HUES6 (cell line): ENCODE results near the gene SPOCK1.

Experiments used
- H3K27ac ChIP-seq: 2 replicates; pipeline ENCODE4 v1.7.0; 2013; ENCODE audit warnings: low read depth, mild to moderate bottlenecking, low read length, inconsistent platforms
- H3K27me3 ChIP-seq: 2 replicates; pipeline ENCODE4 v1.6.1; 2013; ENCODE audit warnings: low read length; ENCODE audit not compliant: control insufficient read depth, insufficient read depth
- H3K36me3 ChIP-seq: 2 replicates; pipeline ENCODE4 v1.6.1; 2013; ENCODE audit warnings: low read length; ENCODE audit not compliant: control insufficient read depth, insufficient read depth
- H3K4me1 ChIP-seq: 2 replicates; pipeline ENCODE4 v1.6.1; 2013; ENCODE audit warnings: low read length; ENCODE audit not compliant: control insufficient read depth, insufficient read depth
- H3K4me3 ChIP-seq: 2 replicates; pipeline ENCODE4 v1.5.1; 2013; ENCODE audit warnings: low read depth, low read length
- H3K9ac ChIP-seq: one replicate; pipeline ENCODE4 v1.6.1; 2013; ENCODE audit warnings: mild to moderate bottlenecking, low read length
- H3K9me3 ChIP-seq: 2 replicates; pipeline ENCODE4 v1.6.1; 2013; ENCODE audit warnings: low read depth, low read length; ENCODE audit not compliant: control insufficient read depth, insufficient read depth

The SPOCK1 gene

DNA sequence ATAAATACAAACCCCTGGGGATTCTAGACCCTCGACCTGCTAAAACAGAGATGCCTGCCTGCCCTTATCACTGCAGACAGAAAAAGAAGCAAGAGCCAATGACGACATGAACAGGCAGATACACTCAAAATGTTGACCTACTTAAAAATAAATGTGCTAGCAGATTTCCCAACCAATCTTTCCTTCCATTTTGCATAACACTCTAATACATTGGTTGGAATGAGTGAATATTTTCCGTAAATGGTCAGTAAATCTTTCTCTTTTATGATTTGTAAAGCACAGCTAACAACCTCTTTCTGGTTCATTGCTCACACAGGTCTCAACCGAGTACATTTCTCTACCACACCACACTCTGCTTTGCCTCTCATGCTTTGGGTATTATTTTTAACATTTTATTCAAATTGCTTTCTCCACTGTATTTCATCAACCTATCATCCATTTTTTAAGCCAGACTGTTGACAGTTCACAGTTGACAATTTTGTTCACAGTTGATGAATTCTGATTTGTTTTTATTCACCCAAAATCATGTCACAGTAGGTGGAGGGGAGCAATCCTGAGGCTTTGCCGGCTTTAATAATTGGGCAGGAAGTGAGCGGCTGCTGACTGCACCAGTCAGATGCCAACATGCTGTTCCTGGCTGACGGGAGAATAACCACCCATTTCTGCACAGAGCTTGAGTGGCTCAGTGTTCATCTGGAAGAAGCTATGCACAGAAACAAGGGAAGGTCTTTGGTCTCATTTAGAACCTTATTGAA is 426.6 kb downstream of the SPOCK1 start:
- H3K4me3 ChIP-seq = no peak overlapping the region
- no peaks in the 10 kb centered on the region for H3K9me3 ChIP-seq
- no peak overlapping the region for H3K9ac ChIP-seq
- H3K4me1 ChIP-seq = peaks cover 20% of the 10 kb centered on the region
- no peak overlapping the region for H3K27ac ChIP-seq
- H3K27me3 ChIP-seq = no peaks in the 10 kb centered on the region
- no peaks in the 10 kb centered on the region for H3K36me3 ChIP-seq

DNA sequence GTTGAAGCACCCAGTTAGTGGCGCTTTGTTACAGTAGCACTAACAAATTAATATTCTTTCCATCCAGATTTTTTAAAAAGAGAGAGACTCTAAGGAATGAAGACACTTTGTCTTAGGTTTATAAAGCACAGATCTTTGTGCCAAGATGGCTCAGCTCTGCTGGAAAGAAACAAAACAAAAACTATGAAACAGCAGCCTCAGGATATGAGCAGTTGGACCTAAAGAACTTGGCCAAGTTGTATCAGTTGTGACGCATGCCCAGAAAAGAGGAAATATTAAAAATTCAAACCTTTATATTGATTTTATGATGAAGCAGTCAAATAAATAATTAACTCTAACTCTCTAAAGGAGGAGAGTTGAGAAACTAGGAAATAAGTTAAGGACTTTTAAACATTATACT is 427.2 kb downstream of the SPOCK1 start:
- Histone ChIP-seq H3K36me3 (no peaks in the 10 kb centered on the region), H3K9ac (no peak overlapping the region), H3K4me1 (peaks cover 19% of the 10 kb centered on the region), H3K9me3 (no peaks in the 10 kb centered on the region), H3K27ac (no peak overlapping the region), H3K27me3 (no peaks in the 10 kb centered on the region), H3K4me3 (no peak overlapping the region)

DNA sequence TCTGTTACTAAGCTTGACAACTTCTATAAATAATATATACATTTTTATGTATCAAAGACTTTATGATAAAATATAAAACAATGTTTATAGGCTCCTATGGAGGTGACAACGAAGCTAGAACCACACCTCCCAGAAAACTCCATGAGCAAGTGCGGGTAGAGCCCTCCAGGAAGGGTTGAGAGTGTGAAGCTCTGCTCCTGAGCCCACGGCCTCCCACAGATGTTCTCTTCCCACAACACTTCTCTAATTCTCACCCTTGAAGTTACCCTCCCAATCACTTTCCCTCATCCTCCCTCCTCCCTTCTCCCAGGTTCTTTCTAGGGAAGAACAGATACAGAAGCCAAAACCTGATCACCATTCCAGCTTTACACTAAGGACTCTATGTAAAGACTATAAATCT is 427.6 kb downstream of the SPOCK1 start:
- H3K27ac ChIP-seq = no peak overlapping the region
- H3K4me1 ChIP-seq = peaks cover 19% of the 10 kb centered on the region
- H3K4me3 ChIP-seq = no peak overlapping the region
- no peaks in the 10 kb centered on the region for H3K9me3 ChIP-seq
- no peaks in the 10 kb centered on the region for H3K36me3 ChIP-seq
- no peak overlapping the region for H3K9ac ChIP-seq
- no peaks in the 10 kb centered on the region for H3K27me3 ChIP-seq

DNA sequence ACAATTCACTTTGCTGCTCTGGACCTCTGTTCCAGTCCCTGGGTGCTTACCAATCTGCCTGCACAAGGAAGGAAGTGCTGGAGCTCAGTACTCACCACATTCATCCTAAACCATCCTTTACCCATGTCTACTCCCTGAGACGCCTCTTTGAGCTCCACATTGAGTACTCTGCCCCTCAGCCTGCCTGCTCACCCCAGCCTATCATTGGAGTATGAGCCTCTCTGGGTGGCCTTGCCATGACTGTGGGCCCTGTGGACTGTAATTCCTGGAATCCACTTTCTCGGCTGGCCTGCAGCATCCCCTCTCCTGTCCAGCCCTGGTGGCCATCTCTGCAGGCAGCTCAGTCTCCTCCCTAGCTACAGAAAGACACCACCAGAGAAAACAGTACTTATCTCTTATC is 428.6 kb downstream of the SPOCK1 start:
- H3K4me3 ChIP-seq = no peak overlapping the region
- H3K27me3 ChIP-seq = no peaks in the 10 kb centered on the region
- H3K9me3 ChIP-seq = no peaks in the 10 kb centered on the region
- no peaks in the 10 kb centered on the region for H3K36me3 ChIP-seq
- peaks cover 17% of the 10 kb centered on the region for H3K4me1 ChIP-seq
- H3K27ac ChIP-seq = no peak overlapping the region
- no peak overlapping the region for H3K9ac ChIP-seq

DNA sequence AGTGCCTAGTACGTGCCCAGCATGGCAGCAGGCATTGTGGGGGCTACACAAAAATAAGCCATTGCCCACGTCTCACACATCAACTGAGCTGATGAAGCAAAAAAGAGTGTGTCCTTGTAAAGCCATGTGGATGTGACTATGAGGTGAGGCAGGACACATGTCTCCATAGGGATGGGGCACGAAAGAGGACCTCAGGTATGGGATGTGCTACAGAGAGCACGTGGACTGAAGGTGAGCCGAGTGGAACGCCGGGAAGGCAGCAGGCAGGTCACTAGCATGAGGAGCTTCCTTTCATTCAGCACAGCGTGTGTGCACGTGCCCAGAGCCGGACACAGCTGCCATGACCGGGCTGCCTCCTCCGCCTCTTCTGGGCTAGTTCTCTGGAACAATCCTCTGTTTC is 429.8 kb downstream of the SPOCK1 start:
- Histone ChIP-seq H3K4me3 (no peak overlapping the region), H3K27me3 (no peaks in the 10 kb centered on the region), H3K36me3 (no peaks in the 10 kb centered on the region), H3K9me3 (no peaks in the 10 kb centered on the region), H3K27ac (no peak overlapping the region), H3K9ac (no peak overlapping the region), H3K4me1 (peaks cover 14% of the 10 kb centered on the region)

DNA sequence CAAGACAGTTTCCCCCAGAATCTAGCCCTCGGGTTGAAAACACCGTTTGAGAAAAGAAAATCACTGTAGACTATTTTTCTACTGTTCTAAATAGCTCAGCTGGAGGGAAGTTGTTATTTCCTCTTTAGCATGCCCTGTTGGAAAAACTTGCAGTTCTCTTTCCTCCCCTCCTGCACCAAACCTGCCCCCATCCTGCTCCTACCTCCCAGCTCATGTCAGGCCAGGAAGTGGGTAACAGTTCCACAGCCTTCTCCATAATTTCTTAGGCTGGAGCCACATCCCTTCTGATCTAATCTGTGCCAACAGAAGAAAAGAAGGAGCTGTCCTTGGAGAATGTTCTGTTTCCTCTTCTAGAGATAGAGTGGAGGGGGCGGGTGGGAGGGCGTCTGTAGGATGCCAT is 437.7 kb downstream of the SPOCK1 start:
- Histone ChIP-seq H3K9ac (no peak overlapping the region), H3K4me3 (no peak overlapping the region), H3K4me1 (no peaks in the 10 kb centered on the region), H3K9me3 (no peaks in the 10 kb centered on the region), H3K36me3 (no peaks in the 10 kb centered on the region), H3K27ac (no peak overlapping the region), H3K27me3 (no peaks in the 10 kb centered on the region)

DNA sequence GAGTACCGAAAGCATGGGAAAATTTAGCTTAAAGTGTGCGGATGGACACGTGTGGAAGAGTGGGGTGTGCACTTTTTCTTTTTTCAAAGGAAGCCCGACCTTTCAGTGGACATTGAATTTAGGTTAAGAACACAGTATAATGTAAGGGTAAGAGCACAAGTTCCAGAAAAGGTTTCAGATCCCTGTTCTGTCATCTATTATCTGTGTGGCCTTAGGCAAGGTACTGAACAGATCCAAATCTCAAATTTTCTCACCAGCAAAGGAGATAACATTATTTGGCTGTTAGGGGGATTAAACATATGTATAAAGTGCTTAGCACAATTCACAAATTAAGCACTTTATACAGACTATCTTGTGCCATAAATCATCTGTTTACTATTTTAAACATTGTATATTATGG is 441.0 kb downstream of the SPOCK1 start:
- H3K4me3 ChIP-seq = no peak overlapping the region
- no peaks in the 10 kb centered on the region; the same call in 1 of the 2 replicates for H3K27me3 ChIP-seq
- H3K9me3 ChIP-seq = no peaks in the 10 kb centered on the region
- H3K9ac ChIP-seq = no peak overlapping the region
- H3K36me3 ChIP-seq = no peaks in the 10 kb centered on the region
- no peaks in the 10 kb centered on the region for H3K4me1 ChIP-seq
- H3K27ac ChIP-seq = no peak overlapping the region

DNA sequence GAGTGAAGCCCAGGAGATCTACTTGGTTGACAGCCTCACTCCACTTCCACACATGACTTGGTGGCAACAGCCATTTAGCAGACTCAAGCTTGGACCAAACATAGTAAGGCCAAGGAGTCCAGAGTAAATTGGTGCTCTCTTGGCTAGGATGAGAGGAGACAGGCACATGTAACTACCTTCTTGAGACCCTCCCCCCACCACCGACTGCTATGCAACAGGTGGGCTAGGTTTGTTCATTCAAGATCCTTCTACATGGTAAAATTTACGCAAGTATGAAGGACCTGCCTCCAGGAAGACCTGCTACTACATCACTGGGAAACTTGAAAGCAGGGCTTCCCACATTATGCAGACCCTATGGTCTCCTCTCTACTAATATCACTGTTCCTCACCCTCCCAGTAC is 442.4 kb downstream of the SPOCK1 start:
- Histone ChIP-seq H3K4me3 (no peak overlapping the region), H3K36me3 (no peaks in the 10 kb centered on the region), H3K4me1 (no peaks in the 10 kb centered on the region), H3K9me3 (no peaks in the 10 kb centered on the region), H3K27ac (no peak overlapping the region), H3K9ac (no peak overlapping the region), H3K27me3 (no peaks in the 10 kb centered on the region; the same call in 1 of the 2 replicates)

DNA sequence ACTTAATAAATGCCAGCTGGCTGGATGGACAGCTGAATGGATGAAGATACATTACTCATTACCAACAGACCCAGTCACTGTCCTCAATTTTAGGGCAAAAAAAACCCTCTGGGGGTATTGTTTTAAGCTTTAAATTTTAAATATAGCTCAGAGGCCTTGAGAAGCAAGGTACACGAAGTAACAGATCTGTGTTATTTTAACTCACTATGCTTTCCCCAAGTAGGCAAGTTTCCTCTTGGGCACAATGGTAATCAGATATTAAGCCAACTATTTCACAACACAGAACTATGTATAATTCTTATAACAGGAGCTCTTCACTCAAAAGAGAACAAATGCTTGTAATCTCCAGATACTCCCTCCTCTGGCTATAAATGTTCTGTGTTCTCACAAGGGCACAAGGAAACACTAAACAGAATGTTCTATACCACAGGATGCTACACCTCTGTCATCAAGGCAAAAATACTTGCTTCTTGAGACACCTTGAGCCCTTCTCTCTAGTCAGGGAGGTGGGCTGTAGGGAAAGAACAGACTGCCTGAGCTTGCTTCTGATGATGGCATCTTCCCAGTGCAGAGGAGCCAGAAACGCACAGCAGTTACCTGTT is 443.8 kb downstream of the SPOCK1 start:
- Histone ChIP-seq H3K27me3 (no peaks in the 10 kb centered on the region; the same call in 1 of the 2 replicates), H3K4me3 (no peak overlapping the region), H3K9ac (no peak overlapping the region), H3K4me1 (no peaks in the 10 kb centered on the region), H3K36me3 (no peaks in the 10 kb centered on the region), H3K9me3 (no peaks in the 10 kb centered on the region), H3K27ac (no peak overlapping the region)

DNA sequence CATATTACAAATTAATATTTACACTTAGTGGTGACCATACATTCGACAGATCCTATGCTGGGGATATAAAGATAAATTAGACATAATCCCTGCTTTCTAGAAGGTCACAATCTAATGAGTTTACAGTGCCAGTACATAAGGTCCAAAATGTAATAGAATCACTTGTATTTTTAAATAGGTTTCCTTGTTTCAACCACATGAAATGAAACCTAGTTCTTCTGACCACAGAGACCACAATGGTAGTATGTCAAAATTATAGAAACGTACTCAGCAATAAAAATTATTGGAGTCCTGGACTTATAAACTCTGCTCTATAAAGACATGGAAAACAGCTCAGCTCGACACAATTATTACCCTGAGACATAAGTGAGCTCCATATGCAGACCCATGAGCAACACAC is 444.3 kb downstream of the SPOCK1 start:
- no peak overlapping the region for H3K27ac ChIP-seq
- H3K4me3 ChIP-seq = no peak overlapping the region
- no peaks in the 10 kb centered on the region for H3K9me3 ChIP-seq
- no peaks in the 10 kb centered on the region; the same call in 1 of the 2 replicates for H3K27me3 ChIP-seq
- no peaks in the 10 kb centered on the region for H3K4me1 ChIP-seq
- no peaks in the 10 kb centered on the region for H3K36me3 ChIP-seq
- no peak overlapping the region for H3K9ac ChIP-seq

DNA sequence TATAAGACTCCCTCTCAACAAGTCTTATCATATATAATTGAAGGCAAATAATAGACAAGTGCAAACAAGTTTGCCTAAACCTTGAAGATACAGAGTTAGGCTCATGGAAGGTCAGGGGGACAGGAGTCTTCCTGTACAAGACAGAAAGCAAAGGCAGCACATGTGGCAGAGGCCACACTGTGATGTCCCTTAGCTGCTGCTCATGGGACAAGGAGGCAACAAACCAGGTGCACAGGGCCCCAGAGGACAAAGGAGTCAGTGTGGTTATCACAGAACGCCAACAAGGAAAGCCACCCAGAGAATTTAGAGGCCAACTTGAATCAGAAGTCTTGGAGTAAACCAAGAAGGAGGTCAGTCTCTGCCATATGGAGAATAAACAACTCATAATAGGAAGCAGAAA is 444.8 kb downstream of the SPOCK1 start:
- Histone ChIP-seq H3K27me3 (no peaks in the 10 kb centered on the region; the same call in 1 of the 2 replicates), H3K36me3 (no peaks in the 10 kb centered on the region), H3K9ac (no peak overlapping the region), H3K9me3 (no peaks in the 10 kb centered on the region), H3K4me1 (no peaks in the 10 kb centered on the region), H3K27ac (no peak overlapping the region), H3K4me3 (no peak overlapping the region)
